GM18951 (cell line): ENCODE data around the gene PLLP.

Experiments
- POLR2A ChIP-seq: IDR thresholded peaks from 4 replicates; pipeline ENCODE4 v1.6.1; 2011; ENCODE audit warnings: mild to moderate bottlenecking; ENCODE audit not compliant: insufficient read length, insufficient read depth; ENCODE audit errors: extremely low read depth
- in situ Hi-C: fragments of 300-500 bp; cut with MboI; formaldehyde crosslinking; loops from one replicate; pipeline ENCODE4 v1.12.0; 2022; ENCODE audit warnings: low sequenced_read_pairs, mixed read lengths, inconsistent platforms; ENCODE audit not compliant: unreplicated experiment

PLLP gene

DNA sequence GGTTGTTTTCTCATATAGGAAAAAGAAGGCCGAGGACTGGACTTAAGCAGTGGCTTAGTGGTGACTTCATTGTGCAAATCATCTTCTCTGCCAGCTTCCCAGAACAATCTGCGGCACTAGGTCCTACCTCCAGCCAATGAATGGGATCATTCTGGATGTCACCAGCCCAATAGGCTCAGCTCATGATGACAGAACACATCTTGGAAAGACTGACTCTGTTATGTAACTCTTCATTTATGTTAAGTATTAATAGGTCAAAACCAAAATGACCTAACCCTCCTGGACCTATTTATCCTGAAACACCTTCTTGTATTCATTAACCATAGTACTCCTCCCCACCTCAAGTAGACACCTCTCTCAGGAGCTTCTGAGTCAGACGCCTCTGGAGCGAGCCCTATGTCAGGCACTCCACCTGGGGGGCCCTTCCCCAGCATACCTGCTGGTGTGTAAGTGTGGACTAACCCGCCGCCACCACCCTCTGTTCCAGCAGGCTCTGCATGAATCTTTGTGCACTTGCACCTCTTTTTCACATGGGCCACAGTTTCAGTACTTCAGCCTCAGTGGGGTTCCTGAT lies 32.2 kb downstream of the PLLP start:
- in situ Hi-C loops: no loop called here

DNA sequence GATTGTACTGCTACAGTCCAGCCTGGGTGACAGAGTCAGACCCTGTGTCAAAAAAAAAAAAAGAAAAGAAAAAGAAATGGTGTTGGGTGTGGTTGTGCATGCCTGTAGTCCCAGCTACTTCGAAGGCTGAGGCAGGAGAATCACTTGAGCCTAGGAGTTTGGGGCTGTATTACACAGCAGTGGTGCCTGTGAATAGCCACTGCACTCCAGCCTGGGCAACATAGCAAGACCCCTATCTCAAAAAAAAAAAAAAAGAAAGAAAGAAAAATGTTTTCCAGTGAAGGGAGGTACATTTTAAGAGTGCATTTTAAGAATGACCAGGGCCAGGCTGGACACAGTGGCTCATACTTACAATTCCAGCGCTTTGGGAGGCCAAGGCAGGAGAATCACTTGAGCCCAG lies 33.1 kb downstream of the PLLP start:
- in situ Hi-C loops: no loop called here

More for the DNA sequence above, 32.2 kb downstream of the PLLP start:
- TF ChIP-seq POLR2A: no peak

DNA sequence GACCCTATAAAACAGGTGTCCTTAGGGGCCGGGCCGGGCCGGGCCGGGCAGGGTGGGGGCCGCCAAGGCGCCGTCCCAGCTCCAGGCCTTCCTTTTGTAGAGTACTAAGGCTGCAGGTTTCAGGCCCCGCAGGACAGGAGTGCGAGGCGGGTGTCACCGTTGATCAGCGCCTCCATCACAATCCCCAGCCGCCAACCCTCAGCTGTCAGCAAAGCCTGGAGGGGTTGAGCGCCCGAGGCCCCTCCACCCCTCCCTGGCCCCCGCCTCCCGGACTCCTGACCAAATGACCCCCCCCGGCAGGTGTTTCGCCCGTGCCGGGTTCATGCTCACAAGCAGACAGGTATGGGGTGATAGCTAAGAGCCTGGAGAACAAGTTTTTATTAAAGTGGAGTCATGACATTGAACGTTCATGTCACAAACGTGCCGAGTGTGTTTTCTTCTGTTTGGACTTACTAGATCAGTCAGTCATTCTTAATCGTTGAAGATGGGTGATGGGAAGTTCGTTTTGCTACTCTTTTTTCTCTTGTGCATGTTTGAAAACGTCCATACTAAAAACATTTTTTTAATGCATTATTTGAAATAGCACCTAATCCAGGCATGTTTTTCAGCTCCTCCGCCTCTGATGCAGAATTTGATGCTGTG lies 38.9 kb downstream of the PLLP start:
- in situ Hi-C loops: no loop called here
- TF ChIP-seq POLR2A: no peak

More for the DNA sequence above, 33.1 kb downstream of the PLLP start:
- no peak for TF ChIP-seq POLR2A

DNA sequence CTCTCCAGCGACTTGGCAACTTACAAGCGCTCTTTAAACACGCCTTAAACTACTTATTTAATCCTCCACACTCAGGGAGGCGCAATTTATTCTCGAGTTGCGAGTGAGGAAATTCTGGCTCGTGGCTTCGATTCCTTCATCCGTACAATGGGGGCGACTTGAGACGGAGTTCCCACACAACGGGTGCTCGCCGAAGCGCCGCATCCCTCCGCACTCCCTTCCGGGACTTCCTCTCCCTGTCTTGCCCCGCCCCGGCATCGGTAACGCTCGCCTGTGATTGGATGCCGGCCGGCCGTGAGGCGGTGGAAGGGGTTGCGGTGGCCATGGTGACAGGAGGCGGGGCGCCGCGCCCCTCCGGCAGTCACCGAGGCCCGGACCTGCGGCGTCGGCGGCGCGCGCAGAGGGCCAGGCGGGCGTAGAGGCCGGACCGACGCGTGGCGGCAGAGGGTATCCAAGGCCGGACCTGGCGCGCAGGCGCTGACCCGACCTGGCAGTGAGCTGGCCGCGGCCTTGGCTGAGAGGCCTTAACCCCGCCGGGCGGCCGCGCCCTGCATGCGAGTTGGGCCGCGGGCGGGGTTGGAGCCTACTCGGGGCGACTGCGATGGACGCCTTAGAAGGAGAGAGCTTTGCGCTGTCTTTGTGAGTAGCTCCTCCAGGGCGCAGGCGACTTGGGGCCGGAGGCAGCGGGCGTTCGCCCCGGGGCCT lies 39.6 kb downstream of the PLLP start, which contains the start of gene ARL2BP:
TSS of gene ARL2BP (plus strand) at position 493 of the 705 bp plus-strand sequence. CDS start at position 602, 109 bp downstream.
- peak; percentile 87 for TF ChIP-seq POLR2A
- in situ Hi-C loops: no loop called here

GRCh38 chr16:57244463-57244766 lies 40.1 kb downstream of the PLLP start:
- in situ Hi-C loops: no loop called here

DNA sequence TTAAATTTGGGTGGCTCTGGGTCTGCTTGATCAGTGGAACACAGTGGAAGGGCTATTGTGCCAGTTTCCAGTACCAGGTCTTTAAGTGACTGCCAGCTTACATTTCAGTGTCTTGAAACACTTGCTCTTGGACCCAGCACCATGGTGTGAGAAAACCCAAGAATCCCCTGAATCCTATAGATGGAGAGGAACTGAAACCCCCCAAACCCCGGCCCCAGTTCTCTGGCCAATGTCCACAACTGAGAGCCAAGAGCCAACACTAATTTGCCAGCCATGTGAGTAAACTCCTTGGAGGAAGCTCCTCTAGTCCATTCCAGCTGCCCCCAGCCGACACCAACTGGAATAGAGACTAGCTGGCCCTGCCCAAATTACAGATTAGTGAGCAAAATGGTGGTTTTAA lies 41.8 kb downstream of the PLLP start:
- TF ChIP-seq POLR2A: no peak

More at GRCh38 chr16:57244463-57244766, 40.1 kb downstream of the PLLP start:
- TF ChIP-seq POLR2A: no peak

GRCh38 chr16:57240851-57241250 lies 43.6 kb downstream of the PLLP start:
- in situ Hi-C loops: no loop called here
- TF ChIP-seq POLR2A: no peak

More for the DNA sequence above, 41.8 kb downstream of the PLLP start:
- in situ Hi-C loops: no loop called here

GRCh38 chr16:57239107-57239506 lies 45.4 kb downstream of the PLLP start:
- no peak for TF ChIP-seq POLR2A
- in situ Hi-C loops: no loop called here

- TF ChIP-seq POLR2A: no peak
- in situ Hi-C loops: no loop called here
Observed at GRCh38 chr16:57238682-57239081, 45.8 kb downstream of the PLLP start.

DNA sequence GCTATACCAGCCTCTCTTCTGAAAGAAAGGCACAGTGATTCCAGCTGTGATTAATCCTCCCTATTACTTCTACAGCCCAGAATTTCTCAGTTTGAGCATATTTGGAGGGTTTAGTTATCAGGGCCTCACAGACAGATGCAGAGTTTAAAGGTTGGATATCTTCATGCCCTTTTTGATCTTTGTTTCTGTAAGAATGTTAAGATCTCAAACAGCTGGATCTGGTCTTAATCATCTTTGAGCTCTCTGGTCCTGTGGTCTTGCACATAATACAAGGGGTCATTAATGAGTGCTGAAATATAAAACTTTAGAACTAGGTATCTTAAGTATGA lies 48.5 kb downstream of the PLLP start:
- in situ Hi-C loops: no loop called here
- no peak for TF ChIP-seq POLR2A

DNA sequence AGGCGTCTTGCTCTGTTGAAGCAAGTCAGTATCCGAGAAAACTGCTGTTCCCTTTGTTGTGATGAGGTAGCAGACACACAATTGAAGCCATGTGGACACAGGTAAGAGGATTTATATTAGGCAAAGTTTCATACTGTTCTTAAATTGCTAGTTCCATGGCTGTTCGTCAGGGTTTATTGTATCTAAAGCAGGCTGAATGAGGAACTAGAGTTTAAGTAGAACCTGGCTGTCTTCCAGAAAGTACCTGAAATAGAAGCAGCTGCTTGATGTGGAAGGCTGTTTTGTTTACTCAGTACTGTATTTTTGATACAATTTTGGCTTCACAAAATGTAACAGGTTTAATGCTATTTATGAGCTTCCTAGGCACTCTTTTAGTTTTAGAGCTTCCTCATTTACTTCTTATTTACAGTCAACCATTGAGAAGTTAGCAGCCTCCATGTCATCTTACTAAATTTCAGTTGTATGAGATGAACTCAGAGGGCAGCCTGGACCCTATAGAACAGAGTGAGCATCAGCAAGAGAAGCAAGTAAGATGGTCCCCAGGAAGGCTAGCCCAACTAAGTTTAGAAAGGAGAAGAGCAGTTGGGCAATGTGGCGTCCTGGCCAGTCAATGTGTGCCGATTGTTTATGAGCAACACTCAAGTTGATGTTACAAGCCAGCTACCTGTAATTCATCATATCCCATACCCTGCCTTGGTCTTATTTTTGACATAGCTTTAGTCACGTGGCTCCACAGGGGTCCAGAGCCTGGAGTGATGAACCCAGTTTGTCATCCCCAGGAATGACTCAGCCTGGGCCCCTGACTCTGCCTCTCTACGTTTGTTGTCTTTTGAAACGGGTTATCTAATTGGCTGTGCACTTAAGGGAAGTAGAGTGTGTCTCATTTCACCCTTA lies 49.1 kb downstream of the PLLP start:
- no peak for TF ChIP-seq POLR2A
- in situ Hi-C loops: no loop called here

GRCh38 chr16:57234707-57235092 lies 49.8 kb downstream of the PLLP start:
- in situ Hi-C loops: no loop called here
- no peak for TF ChIP-seq POLR2A
